Stimulated activated CD8-positive, alpha-beta memory T cell treated with anti-CD3 and anti-CD28 coated beads, Interleukin-4, amount 100 ng/mL, for 4 hours (primary cell): ENCODE data around the gene MGMT.

Experiments
- DNase-seq, 2 donors: peaks; one replicate each; pipeline ENCODE4 v3.0.0-alpha.2; 2020; ENCODE audit warnings: low read depth in 2 of 2, low spot score in 1 of 2

Gene MGMT

GRCh38 chr10:129725890-129726631 is 259.0 kb downstream of the MGMT start:
- no peak for DNase-seq

- no peak for DNase-seq
These were observed 260.0 kb downstream of the MGMT start for GRCh38 chr10:129727071-129727470.

GRCh38 chr10:129727495-129727894 is 260.5 kb downstream of the MGMT start:
- no peak for DNase-seq

GRCh38 chr10:129728246-129728820 is 261.3 kb downstream of the MGMT start:
- DNase-seq: no peak

- no peak for DNase-seq
These were observed 262.1 kb downstream of the MGMT start for GRCh38 chr10:129728905-129729795.

- no peak for DNase-seq
These were observed 263.4 kb downstream of the MGMT start for GRCh38 chr10:129730272-129730992.

GRCh38 chr10:129730993-129731325 is 263.9 kb downstream of the MGMT start:
- no peak for DNase-seq

- DNase-seq: no peak
These were observed 273.7 kb downstream of the MGMT start for GRCh38 chr10:129740532-129741279.

- no peak for DNase-seq
These were observed 274.4 kb downstream of the MGMT start for GRCh38 chr10:129741280-129741977.

- DNase-seq: no peak
These were observed 275.1 kb downstream of the MGMT start for GRCh38 chr10:129741978-129742741.

- no peak for DNase-seq
These were observed 275.9 kb downstream of the MGMT start for GRCh38 chr10:129742742-129743550.

GRCh38 chr10:129743738-129744133 is 276.7 kb downstream of the MGMT start:
- no peak for DNase-seq

GRCh38 chr10:129744134-129745111 is 277.4 kb downstream of the MGMT start:
- no peak for DNase-seq

- DNase-seq: no peak
These were observed 278.2 kb downstream of the MGMT start for GRCh38 chr10:129745186-129745750.

- no peak for DNase-seq
These were observed 287.4 kb downstream of the MGMT start for GRCh38 chr10:129754211-129755050.

- no peak for DNase-seq
These were observed 288.1 kb downstream of the MGMT start for GRCh38 chr10:129755158-129755591.
